Stimulated activated CD8-positive, alpha-beta memory T cell treated with anti-CD3 and anti-CD28 coated beads, Interleukin-4, amount 100 ng/mL, for 24 hours (primary cell): ENCODE measurements around the gene ESPNL.

Source experiments
- DNase-seq: peaks from one replicate; pipeline ENCODE4 v3.0.0-alpha.2; 2020; ENCODE audit warnings: low read depth

Gene ESPNL

DNA sequence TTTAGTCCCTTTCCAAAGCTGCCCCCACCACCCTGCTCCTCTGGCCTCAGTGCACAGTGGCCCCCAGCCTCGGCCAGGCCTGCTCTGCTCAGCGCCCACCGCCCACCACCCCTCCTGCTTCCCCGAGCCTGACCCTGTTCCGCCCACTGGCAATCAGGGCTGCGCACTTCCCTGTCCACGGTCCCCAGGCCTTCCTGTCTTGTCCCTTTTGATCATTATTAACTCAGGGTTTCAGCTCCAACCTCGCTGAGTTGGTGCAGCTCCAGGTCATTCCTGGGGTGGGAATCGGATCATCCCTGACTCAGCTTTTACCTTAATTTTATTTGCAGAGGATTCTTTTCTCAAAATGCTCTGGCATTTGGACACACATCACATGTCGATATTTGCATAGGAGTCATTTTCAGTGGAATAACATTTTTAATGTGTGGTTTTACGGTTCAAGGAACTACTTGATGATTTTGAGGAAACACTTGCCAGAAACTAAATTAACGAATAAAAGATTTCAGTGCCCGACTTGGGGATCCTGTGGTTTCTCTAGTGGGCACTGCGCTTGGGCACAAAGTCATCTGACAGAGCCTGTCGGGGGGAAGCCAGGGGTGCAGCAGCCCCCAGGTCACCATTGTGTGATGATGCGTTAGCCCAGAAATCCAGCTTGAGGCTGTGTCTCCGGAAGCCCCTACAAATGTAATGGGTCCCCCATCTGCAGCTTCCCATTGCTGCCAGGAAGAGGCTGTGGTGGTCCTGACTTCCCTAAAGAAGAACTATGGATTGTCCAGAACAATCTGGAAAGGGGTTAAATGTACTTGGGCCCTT lies 1.0 kb upstream of the ESPNL start:
- DNase-seq: no peak

- DNase-seq: no peak
Observed at GRCh38 chr2:238099714-238100048, 459 bp upstream of the ESPNL start.

GRCh38 chr2:238100821-238101771 lies 956 bp downstream of the ESPNL start:
- no peak for DNase-seq

DNA sequence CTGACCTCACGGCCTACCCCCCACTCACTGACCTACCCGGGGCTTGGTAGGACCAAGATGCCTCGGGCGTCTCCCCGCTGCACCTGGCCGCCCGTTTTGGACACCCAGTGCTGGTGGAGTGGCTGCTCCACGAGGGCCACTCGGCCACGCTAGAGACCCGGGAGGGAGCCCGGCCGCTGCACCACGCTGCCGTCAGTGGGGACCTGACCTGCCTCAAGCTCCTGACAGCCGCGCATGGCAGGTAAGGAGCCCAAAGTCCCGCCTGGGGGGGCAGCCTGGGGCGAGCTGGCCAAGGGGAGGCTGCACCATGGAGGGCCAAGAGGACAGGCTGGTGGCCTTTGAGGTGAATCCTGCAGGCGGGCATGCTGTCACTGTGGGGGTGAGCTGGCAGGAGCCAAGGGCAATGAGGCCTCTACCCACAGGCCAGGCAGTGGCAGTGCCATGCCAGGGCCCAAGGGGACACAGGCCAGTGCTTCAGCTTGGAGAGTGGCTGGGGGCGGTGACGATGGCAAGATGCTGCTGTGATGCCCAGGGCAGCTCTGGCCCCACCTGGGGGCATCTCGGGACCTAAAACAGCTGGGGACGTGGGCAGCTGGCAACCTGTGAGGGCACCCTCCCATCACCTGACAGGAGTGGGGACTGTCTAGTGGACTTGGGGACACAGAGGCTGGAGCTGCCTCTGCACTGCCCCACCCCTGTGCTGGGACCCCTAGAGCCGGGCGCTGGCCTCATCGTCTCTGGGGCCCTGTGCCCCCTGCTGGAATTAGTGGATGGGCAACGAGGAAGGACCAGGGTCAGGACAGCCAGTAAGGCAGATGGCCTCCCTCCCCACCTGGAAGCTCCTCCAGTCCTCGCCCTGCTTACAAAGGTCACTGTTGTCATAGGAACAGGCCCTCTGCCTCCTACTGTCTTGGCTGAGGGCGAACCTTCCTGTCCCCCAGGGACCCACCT lies 2.0 kb downstream of the ESPNL start:
- no peak for DNase-seq

GRCh38 chr2:238102865-238103264 lies 2.7 kb downstream of the ESPNL start:
- no peak for DNase-seq

GRCh38 chr2:238103465-238104225 lies 3.5 kb downstream of the ESPNL start:
- DNase-seq: no peak

DNA sequence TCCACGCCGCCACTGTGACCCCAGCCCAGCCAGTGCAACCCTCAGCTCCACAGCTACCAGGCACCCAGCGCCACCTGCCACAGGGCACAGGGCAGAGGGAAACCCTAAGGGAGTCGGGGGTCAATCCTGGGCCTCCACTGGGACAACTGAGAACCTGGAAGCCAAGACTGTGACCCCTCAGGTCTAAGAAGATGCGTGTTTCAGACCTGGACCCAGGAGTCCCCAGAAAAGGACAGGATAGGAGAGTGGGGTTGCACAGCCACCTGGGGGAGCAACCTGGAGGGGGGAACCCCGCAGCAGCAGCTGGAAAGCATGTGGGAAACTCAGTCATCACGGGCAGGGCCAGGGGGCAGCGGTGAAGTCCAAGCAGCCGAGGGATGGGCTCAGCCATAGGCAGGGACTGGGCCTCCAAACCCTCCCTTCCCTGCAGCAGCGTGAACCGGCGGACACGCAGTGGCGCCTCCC lies 4.1 kb downstream of the ESPNL start:
- DNase-seq: no peak

DNA sequence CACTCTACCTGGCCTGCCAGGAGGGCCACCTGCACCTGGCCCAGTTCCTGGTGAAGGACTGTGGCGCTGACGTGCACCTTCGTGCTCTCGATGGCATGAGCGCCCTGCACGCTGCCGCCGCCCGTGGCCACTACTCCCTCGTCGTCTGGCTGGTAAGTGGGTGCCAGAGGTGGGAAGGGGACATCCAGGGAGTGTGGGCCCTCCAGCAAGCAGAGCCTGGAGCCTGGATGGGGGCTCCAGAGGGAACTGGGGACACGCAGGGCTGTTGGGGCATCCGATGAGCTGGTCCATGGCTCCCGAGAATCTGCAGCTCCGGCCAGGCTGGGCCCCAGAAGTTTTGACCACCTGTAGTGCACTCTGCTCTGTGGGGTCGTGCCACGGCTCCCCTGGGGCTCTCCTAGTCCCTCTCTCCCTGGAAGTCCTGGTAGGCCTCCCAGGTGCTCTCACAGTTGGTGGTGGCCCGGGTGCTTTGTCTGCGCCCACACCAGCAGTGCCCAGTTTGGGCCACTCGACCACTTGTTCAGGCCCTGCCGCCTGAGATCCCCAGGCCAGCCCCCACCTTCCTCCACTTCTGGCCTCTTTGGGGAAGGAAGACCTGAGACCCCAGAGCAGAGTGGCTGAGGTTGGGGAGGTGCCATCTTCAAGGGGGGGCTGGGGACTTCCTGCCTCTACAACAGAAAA lies 4.7 kb downstream of the ESPNL start:
- no peak for DNase-seq

DNA sequence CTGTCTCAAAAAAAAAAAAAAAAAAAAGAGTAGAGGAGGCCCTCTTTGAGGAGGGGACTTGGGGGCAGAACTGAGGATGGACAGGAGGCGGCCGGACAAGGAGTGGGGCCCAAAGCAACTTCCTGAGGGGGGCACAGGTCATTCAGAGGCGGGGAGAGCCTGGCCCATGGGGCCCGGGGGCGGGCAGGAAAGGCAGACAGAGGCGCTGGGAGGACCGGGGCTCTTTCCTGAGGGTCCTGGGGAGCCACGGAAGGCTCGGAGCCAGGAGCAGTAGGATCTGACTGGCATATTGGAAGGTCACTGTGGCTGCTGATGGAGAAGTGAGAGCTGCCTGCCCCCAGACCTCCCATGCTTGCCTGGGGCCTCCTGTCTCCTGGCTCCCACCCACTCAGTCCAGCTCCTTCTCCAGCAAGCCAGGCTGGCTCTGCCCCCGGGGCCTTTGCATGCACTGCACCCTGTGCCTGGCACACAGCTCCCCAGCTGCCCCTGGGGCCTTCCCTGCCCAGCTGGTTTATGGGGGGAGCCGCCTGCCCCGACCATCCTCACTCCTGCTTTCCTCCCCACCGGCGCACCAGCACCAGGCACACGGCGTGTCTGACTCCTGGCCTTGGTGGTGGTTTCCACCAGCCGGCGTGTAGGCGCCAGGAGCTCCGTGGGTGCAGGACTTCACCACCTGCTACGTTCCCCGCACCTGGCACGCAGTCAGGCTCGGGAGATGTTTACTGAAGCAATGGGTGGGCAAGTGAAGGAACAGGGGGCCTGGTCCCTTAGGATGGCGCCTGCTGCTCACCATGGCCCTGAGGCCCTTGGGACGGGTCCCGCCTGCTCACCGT lies 5.6 kb downstream of the ESPNL start:
- no peak for DNase-seq

DNA sequence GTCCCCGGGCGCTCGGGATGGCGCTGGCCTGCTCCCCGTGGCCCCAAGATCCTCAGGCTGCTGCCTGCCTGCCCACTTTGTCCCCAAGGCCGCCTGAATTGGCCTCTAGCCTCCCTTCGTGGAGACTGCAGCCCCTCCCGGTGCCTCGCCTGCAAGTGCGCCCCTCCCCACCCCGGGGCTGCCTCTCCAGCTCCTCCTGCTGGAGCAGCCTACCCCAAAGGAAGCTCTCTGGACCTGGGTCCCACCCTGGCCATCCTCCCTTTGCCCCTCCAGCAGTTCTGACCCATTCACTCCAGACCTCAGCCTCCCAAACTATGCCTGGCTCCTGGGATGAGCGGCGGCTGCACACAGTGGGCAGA lies 6.2 kb downstream of the ESPNL start:
- no peak for DNase-seq

DNA sequence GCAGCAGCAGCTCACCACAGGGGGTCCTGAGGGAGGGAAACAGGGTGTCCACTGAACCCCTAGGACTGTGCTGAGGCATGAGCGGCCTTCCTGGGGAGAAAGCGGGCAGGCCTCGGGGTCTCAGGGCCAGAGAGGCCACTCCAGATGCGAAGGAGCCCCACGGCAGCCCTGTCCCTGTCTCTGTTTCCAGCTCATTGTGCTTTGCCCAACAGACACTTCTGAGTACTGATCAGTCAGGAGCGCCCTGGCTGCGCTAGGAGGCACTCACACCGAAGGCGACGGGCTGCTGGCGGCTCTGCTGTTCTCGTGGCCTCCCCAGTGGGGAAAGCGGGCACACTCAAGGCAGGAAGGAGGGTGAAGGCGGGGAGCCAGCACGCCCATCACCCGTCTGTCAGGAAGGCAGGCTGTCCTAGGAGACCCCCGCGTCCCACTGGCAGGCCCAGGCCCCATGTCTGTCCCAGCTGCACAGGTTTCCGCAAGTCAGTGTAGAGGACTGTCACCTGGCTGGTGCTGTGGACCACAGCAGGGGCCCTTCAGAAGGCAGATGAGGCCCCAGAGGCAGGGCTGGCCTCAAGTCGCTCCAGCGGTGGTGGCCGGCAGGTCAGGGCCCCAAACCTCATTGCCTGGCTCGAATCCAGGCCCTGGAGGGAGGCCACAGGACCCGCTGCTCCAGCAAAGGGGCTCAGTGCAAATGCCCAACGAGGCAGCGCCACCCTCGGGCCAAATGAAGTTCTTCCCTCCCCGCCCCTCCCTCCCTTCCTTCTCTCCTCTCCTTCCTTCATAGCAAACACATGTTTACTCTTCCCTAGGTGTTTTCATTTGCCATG lies 6.8 kb downstream of the ESPNL start:
- DNase-seq: no peak

- no peak for DNase-seq
Observed at GRCh38 chr2:238107525-238108422, 7.6 kb downstream of the ESPNL start.

DNA sequence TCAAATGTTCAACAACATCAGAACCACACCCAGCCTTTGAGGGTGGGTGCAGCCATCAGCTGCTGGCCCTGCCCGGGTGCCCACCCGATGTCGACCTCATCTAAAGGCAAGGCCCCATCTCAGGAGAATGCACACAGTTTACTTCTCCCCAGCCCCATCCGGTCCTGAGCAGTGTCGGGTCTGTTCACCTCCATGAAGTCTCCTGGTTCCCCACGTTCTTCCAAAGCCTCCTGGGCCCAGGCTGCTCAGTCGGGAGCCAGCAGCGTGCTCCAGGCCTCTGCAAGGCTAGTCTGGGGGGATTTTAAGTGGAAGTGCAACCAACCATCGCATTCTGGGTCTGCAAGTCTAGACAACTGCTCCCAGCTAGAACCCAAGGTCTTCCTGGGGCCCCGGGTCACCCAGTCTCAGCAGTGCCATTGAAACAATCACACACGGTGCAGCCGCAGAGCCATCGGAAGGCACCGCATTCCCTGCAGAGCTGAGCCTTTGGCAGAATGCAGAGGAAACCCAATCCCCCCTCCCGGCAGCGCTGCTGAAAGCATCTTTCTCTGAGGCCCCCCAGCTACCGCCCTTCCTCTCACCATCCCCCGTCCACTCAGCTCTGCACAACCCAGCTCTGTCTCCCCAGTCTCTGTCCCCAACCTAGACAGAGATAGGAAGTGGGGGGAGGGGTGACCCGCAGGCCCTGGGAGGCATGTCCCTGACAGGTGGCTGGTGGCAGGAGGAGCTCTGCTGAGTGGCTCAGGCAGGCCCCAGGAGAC lies 8.5 kb downstream of the ESPNL start:
- DNase-seq: no peak

GRCh38 chr2:238113611-238114010 lies 13.5 kb downstream of the ESPNL start:
- no peak for DNase-seq

DNA sequence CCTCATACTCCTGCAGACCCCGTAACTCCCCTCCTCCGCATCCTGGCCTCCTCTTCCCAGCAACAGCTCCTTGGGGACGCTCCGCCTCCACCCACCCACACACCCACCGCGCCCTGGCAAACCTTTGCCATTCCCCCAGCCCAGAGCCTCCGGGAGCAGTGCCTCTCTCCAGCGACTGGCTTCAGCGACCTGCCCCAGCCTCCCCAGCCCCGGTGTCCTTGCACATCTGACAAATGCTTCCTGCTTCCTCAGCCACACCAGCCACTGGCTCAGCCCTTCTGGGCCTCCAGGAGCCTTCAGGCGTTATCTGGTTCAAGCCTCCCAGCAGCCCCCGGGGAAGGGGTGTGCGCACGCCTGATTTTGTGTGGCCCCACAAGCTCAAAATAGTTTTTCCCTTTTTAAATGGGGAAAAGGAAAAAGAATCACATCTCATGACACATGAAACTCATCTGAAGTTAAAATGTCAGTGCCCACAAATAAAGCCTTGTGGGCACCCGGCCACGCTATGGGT lies 14.2 kb downstream of the ESPNL start:
- no peak for DNase-seq

DNA sequence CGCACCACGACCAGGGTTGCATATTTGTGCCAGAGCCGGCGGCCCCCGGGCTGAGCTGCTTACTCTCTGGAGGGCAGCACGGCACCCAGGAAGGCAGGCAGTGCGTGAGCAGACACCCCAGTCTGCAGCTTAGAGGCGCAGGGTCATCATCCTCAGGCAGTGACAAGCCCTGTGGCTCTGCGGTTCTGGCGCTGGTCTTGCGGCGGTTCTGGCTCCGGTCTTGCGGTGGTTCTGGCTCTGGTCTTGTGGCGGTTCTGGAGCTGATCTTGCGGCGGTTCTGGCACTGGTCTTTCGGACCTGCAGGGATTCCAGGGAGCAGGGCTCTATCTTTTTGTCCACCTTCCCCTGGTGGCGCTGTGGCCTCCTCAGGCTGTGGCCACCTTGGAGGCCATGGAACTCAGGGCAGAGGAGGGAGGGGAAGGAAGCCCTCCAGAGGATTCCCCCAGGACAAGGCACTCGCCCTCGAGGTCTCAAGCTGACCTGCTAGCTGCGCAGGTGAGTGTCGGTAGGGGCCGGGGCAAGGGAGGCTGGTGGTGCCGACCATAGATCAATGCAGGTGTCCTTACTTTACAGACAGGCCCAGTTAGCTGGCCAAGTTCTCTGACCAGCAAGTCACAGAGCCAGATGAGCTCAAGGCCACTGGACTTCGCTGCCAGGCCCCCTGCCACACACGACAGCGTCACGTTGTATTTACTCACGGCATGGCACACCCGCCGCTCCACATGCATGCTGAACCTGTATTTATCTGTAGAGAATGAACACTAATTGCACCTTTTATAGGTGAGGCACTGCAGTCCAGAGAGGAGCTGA lies 14.9 kb downstream of the ESPNL start:
- DNase-seq: no peak
